ENCODE measurements around the gene CRYGD. TPM values are rescaled to one million over a fixed set of nuclear protein-coding genes. Genes with fewer than 3 reads are reported as not detected.
"Not testable (repeated sequence)": the region's sequence is repeated elsewhere in the genome, so short reads cannot be mapped to it uniquely, and the experiment has no call there.

Gene CRYGD
- total RNA-seq: not detected

GRCh38 chr2:208124013-208124715, at the start of gene CRYGD:
TSS of gene CRYGD (minus strand) at chr2:208124524. CDS start at chr2:208124473, 51 bp downstream.
- not testable (repeated sequence) for H3K36me3 Mint-ChIP-seq, H3K27ac Mint-ChIP-seq
- peaks cover 33% of the 10 kb centered on the region for H3K27me3 Mint-ChIP-seq

GRCh38 chr2:208172125-208172524, 47.8 kb upstream of the CRYGD start:
- Mint-ChIP-seq H3K27me3 (peaks cover 27% of the 10 kb centered on the region), H3K27ac (no peak overlapping the region), H3K9me3 (no peaks in the 10 kb centered on the region), H3K4me1 (peaks cover 1% of the 10 kb centered on the region), H3K4me3 (no peak overlapping the region), H3K36me3 (no peaks in the 10 kb centered on the region)
- no peak for DNase-seq

More at GRCh38 chr2:208124013-208124715, at the start of gene CRYGD:
- H3K4me3 Mint-ChIP-seq: peak within 1 kb of the TSS; percentile 57
- not testable (repeated sequence) for H3K9me3 Mint-ChIP-seq, H3K4me1 Mint-ChIP-seq
- peak; percentile 18 for DNase-seq

GRCh38 chr2:208164951-208165755, 40.8 kb upstream of the CRYGD start:
- no peak for DNase-seq

GRCh38 chr2:208163489-208163888, 39.2 kb upstream of the CRYGD start, which contains the start of gene CRYGA:
TSS of gene CRYGA (minus strand) at chr2:208163589. CDS start at chr2:208163556, 33 bp downstream.
- DNase-seq: no peak
- Mint-ChIP-seq H3K36me3 (no peaks in the 10 kb centered on the region), H3K4me1 (no peaks in the 10 kb centered on the region), H3K27me3 (peaks cover 5% of the 10 kb centered on the region), H3K27ac (no peak within 1 kb of the TSS), H3K9me3 (no peaks in the 10 kb centered on the region), H3K4me3 (no peak within 1 kb of the TSS)

More at GRCh38 chr2:208164951-208165755, 40.8 kb upstream of the CRYGD start:
- Mint-ChIP-seq H3K4me1 (no peaks in the 10 kb centered on the region), H3K9me3 (no peaks in the 10 kb centered on the region), H3K27me3 (peaks cover 15% of the 10 kb centered on the region), H3K36me3 (no peaks in the 10 kb centered on the region), H3K27ac (no peak overlapping the region), H3K4me3 (no peak overlapping the region)

DNA sequence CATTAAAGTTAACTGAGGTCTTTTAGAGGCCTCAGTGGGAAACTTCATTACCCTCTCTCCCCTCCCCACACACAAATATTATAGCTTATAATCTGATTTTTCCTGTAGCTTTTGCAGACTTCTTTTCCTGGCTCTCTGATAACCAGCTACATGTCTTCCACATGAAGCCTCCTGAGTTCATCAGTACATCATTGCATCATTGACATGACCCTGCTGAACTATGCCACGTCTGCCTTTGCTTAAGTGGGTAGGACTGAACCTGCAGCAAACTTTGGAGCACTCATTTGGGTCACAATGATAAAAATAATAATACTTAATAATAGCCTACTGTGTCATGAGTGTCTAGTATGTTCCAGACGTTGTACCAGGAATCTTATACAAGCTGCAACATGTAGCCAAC, 32.1 kb upstream of the CRYGD start:
- no peaks in the 10 kb centered on the region for H3K36me3 Mint-ChIP-seq
- H3K4me3 Mint-ChIP-seq: no peak overlapping the region
- no peak overlapping the region for H3K27ac Mint-ChIP-seq
- H3K27me3 Mint-ChIP-seq: no peaks in the 10 kb centered on the region
- no peaks in the 10 kb centered on the region for H3K4me1 Mint-ChIP-seq
- DNase-seq: no peak
- H3K9me3 Mint-ChIP-seq: no peaks in the 10 kb centered on the region

- Mint-ChIP-seq H3K27me3 (no peaks in the 10 kb centered on the region), H3K4me1 (no peaks in the 10 kb centered on the region), H3K27ac (no peak overlapping the region), H3K36me3 (no peaks in the 10 kb centered on the region), H3K9me3 (peaks cover 5% of the 10 kb centered on the region), H3K4me3 (no peak overlapping the region)
- no peak for DNase-seq
Observed at GRCh38 chr2:208153156-208153555, 28.8 kb upstream of the CRYGD start.

DNA sequence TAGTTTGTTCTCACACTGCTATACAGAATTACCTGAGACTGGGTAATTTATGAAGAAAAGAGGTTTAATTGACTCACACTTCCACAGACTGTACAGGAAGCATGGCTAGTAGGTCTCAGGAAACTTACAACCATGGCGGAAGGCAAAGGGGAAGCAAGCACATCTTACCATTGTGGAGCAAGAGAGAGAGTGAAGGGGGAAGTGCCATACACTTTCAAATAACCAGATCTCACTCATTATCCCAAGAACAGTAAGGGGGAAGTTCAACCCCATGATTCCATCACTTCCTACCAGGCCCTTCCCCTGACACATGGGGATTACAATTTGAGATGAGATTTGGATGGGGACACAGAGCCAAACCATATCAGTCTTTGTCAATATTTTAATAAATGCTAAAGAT, 26.6 kb upstream of the CRYGD start:
- no peaks in the 10 kb centered on the region for H3K36me3 Mint-ChIP-seq
- peaks cover 5% of the 10 kb centered on the region for H3K9me3 Mint-ChIP-seq
- no peak for DNase-seq
- no peaks in the 10 kb centered on the region for H3K4me1 Mint-ChIP-seq
- no peak overlapping the region for H3K27ac Mint-ChIP-seq
- H3K4me3 Mint-ChIP-seq: no peak overlapping the region
- no peaks in the 10 kb centered on the region for H3K27me3 Mint-ChIP-seq

GRCh38 chr2:208150094-208150493, 25.8 kb upstream of the CRYGD start:
- no peaks in the 10 kb centered on the region for H3K4me1 Mint-ChIP-seq
- peaks cover 5% of the 10 kb centered on the region for H3K9me3 Mint-ChIP-seq
- DNase-seq: no peak
- H3K4me3 Mint-ChIP-seq: no peak overlapping the region
- no peaks in the 10 kb centered on the region for H3K36me3 Mint-ChIP-seq
- no peak overlapping the region for H3K27ac Mint-ChIP-seq
- H3K27me3 Mint-ChIP-seq: no peaks in the 10 kb centered on the region

DNA sequence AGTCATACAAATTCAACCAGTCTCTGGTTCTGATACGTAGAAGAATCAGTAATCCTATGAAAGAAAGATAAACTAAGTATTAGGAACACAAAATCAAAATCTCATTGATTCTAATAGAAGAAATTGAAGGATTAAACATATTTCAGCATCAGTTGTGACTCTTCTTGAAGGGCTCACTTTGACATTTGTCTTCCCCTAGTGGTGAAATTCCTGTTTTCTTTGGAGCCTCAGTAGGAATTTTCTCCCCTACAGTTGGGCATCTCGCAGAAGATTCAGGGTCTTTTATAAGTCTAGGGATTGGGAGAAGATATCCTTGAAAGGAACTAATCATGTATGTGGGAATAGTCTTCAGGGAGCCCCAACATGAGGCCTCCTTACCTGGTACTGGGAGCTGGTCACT, 24.5 kb upstream of the CRYGD start:
- Mint-ChIP-seq H3K27me3 (no peaks in the 10 kb centered on the region), H3K4me3 (no peak overlapping the region), H3K4me1 (no peaks in the 10 kb centered on the region), H3K36me3 (no peaks in the 10 kb centered on the region), H3K9me3 (peaks cover 5% of the 10 kb centered on the region), H3K27ac (no peak overlapping the region)
- DNase-seq: no peak

DNA sequence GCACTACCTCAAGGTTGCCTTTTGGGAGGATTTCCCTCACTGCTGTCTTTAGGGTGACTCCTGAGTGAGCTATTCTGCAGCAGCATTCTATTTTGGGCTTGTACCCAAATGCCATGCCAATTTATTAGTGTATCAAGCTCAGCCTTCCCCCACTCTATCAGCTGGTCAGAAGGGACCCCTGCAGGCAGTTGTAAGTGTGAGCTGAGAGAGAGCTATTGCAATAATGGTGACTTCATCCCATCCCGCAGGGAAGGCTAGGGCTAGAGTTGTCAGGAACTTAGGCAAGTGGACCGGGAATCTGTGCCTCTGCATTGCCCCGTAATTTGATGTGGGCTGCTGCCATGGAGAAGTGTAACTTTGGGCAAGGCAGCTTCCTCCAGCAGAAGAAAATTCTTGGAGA, 23.4 kb upstream of the CRYGD start:
- Mint-ChIP-seq H3K4me1 (no peaks in the 10 kb centered on the region), H3K27ac (no peak overlapping the region), H3K36me3 (no peaks in the 10 kb centered on the region), H3K27me3 (no peaks in the 10 kb centered on the region), H3K4me3 (no peak overlapping the region), H3K9me3 (peaks cover 5% of the 10 kb centered on the region)
- DNase-seq: no peak

DNA sequence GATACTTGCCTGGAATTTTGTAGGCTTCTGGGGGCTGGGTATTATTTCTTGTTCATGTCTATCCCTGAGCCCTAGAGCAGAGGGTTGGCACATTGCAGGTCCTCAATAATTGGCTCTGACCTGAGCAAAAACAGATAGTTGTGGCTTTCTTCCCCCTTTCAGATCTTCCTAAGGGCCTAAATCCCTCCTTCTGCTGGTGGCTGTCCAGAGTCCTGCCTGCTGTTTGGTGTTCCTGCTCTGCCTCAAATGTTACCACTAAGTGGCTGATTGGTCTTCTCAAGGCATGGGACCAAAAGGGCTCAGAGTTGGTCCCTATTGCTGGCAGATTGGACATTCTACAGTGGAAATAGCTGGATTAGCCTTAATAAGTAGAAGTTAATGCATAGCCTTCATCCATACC, 22.7 kb upstream of the CRYGD start:
- H3K27ac Mint-ChIP-seq: no peak overlapping the region
- H3K4me1 Mint-ChIP-seq: no peaks in the 10 kb centered on the region
- DNase-seq: no peak
- H3K4me3 Mint-ChIP-seq: no peak overlapping the region
- no peaks in the 10 kb centered on the region for H3K27me3 Mint-ChIP-seq
- peaks cover 5% of the 10 kb centered on the region for H3K9me3 Mint-ChIP-seq
- no peaks in the 10 kb centered on the region for H3K36me3 Mint-ChIP-seq

GRCh38 chr2:208146006-208146405, 21.7 kb upstream of the CRYGD start, which contains the start of gene CRYGB:
TSS of gene CRYGB (minus strand) at chr2:208146158. CDS start at chr2:208146120, 38 bp downstream.
- no peaks in the 10 kb centered on the region for H3K4me1 Mint-ChIP-seq
- no peaks in the 10 kb centered on the region for H3K27me3 Mint-ChIP-seq
- no peak for DNase-seq
- H3K27ac Mint-ChIP-seq: no peak within 1 kb of the TSS
- peaks cover 5% of the 10 kb centered on the region for H3K9me3 Mint-ChIP-seq
- H3K4me3 Mint-ChIP-seq: no peak within 1 kb of the TSS
- H3K36me3 Mint-ChIP-seq: no peaks in the 10 kb centered on the region

DNA sequence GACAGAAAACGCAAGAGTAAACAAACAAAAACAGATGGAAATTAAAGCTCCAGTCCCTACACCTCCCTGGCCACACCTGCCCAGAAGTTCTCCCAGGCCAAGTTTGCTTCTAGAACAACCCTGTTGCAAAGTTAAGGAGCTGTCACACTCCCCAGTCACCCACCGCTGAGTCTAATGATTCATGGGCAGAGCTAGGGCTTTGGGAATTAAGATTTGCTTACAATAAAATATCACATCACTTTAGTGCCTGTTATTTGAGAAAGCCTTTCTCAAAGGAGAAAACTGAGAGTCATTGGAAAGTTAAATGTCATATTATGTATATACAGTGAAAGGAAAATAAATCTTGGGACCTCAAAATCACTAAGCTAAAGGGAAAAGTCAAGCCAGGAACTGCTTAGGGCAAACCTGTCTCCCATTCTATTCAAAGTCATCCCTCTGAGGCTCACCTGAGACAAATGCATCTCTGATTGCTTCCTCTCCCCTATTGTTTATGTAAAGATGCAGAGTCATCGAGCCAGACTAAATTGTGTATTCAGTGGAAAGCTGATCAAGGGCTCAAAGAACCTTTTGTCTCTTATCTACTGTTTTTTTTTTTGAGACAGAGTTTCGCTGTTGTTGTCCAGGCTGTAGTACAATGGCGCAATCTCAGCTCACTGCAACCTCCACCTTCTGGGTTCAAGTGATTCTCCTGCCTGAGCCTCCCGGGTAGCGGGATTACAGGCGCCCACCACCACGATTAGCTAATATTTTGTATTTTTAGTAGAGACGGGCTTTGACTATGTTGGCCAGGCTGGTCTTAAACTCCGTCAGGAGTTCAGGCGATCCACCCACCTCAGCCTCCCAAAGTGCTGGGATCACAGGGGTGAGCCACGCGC, 18.8 kb upstream of the CRYGD start:
- Mint-ChIP-seq H3K27me3 (no peaks in the 10 kb centered on the region), H3K4me1 (no peaks in the 10 kb centered on the region), H3K4me3 (no peak overlapping the region), H3K27ac (no peak overlapping the region), H3K9me3 (peaks cover 1% of the 10 kb centered on the region), H3K36me3 (no peaks in the 10 kb centered on the region)
- DNase-seq: no peak

DNA sequence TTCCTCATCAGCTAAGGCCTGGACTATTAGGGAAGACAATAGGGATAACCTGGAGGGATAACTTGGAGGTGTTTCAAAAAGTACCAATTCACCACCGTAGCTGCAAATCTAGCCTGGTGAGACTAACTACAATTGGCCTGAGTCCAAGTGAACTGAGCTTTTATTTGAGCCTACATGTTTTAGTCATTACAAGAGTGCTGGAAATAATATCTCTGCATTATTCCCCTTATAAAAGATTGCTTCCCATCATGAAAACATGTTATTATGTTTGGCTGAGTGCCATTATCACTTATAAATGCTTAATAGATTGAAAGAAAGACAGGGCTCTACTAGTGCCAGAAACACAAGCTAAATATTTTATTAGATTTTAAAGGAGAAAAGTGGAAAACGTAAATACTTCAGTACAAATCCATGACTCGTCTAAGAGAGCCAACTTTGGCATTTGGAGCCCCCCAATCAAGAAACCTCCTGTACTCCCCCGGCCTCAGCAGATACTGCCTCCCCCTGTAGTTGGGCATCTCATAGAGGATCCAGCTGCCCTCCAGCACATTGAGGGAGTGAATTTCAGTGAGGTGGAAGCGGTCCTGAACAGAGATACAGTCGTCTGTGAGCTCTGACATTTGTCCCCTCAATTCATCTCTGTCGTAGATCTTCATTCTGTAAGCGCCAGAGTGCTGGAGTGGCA, 18.1 kb upstream of the CRYGD start:
- H3K9me3 Mint-ChIP-seq: peaks cover 1% of the 10 kb centered on the region
- DNase-seq: no peak
- H3K4me1 Mint-ChIP-seq: no peaks in the 10 kb centered on the region
- H3K27ac Mint-ChIP-seq: no peak overlapping the region
- H3K27me3 Mint-ChIP-seq: no peaks in the 10 kb centered on the region
- no peaks in the 10 kb centered on the region for H3K36me3 Mint-ChIP-seq
- H3K4me3 Mint-ChIP-seq: no peak overlapping the region

Data from activated naive CD8-positive, alpha-beta T cell treated with anti-CD3 and anti-CD28 coated beads for 36 hours (primary cell).